ENCODE measurements around the gene TMED6.
"Not testable (repeated sequence)": the region's sequence is repeated elsewhere in the genome, so short reads cannot be mapped to it uniquely, and the experiment has no call there.

TMED6 gene

DNA sequence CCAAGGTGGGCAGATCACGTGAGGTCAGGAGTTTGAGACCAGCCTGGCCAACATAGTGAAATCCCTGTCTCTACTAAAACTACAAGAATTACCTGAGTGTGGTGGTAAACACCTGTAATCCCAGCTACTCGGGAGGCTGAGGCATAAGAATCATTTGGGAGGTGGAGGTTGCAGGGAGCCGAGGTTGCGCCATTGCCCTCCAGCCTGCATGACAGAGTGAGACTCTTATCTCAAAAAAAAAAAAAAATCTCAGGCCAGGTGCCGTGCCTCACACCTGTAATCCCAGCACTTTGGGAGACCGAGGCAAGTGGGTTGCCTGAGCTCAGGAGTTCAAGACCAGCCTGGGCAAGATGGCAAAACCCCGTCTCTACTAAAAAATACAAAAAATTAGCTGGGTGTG is 54.8 kb downstream of the TMED6 start:
- not testable (repeated sequence) for DNase-seq

- no peak for DNase-seq
Observed at GRCh38 chr16:69294051-69294450, 57.5 kb downstream of the TMED6 start.

DNA sequence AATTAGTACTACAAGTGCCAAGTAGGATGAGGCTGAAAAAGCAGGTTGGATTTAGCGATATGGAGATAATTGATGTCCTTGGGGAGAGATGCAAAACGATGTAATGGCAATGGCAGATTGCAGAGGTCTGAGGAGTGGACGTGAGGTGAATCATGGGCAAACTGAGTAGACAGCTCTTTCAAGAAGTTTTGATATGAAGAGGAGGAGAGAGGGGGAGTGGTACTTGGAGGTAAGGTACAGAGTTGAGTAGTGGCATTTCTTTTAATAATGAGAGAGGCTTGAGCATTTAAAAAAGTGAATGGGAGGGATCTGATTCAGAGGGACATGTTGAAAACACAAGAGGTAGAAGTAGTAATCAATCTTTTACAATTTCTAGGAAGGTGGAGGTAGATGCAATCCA is 58.2 kb downstream of the TMED6 start:
- no peak for DNase-seq

All from NCI-H774 (cell line).